Activated effector memory CD4-positive, alpha-beta T cell treated with Interleukin-2 at 50 U/mL for 16 hours (primary cell): ENCODE measurements around the gene LMOD3.

ENCODE experiments used
- DNase-seq: peaks from one replicate; pipeline ENCODE4 v3.0.0-alpha.2; 2020

Gene LMOD3

DNA sequence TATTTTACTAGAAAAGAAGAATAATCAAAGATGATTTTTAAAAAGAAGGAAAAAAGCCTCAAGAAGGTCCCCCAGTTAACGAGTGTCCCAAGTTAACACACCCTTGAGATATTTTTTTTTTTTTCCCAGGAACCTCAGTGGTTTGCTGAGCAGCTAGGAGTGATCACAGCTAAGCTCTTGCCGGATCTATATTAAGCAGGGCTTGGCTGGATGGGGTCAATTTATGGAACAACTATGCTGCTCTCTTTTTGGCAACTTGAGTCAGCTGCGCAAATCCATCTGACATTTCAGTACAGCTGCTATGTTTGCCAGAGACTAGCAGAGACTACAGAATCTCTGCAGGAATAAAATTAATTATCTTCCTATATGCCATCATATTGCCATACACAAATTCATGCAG is at the start of gene LMOD3:
LMOD3 (minus strand) TSS at position 193 of the 400 bp plus-strand sequence. CDS start 209 bp downstream, outside the sequence.
- no peak for DNase-seq

DNA sequence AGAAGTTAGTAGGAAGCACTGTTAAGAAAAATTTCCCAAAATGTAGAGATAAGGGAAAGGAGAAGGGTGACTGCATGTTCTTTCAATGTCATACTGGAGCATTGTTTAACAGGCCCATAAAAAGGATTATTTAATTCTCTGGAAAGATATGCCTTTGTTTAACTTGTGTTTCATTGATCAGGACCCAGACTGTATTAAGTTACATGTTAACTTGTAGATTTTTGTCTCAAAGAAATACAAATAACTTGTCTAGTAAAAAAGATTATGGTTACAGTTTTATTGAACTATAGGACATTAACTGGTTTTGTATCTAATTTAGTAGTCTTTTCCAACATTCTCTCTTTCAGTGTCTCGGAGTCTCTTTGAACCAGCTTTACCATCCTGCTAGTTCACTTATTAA is 49.7 kb upstream of the LMOD3 start:
- DNase-seq, result no peak

GRCh38 chr3:69166446-69166845 is 44.1 kb upstream of the LMOD3 start:
- DNase-seq, result no peak

- DNase-seq, result no peak
Observed at GRCh38 chr3:69165744-69166143, 43.3 kb upstream of the LMOD3 start.

DNA sequence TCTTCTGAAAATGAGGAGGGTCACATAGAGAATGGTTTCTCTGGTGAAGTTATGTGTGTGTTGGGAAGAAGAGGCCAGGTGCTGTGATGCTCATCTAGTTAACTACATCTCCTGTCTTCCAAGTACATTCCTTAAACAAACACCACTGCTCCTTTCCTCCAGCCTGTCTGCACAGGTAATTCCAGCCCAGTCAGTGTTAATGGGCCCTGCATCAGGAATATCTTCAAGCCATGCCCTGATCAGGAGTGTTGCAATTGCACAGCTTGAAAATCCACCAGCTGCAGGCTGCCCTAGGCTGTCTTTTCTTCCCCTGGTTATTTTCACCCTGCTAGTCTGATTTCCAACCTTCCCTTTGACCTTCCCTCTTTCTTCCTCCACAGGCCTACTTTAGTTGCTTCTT is 41.9 kb upstream of the LMOD3 start:
- no peak for DNase-seq

- DNase-seq, result no peak
Observed at GRCh38 chr3:69162308-69162980, 40.0 kb upstream of the LMOD3 start.

GRCh38 chr3:69161587-69162307 is 39.4 kb upstream of the LMOD3 start:
- DNase-seq, result no peak

DNA sequence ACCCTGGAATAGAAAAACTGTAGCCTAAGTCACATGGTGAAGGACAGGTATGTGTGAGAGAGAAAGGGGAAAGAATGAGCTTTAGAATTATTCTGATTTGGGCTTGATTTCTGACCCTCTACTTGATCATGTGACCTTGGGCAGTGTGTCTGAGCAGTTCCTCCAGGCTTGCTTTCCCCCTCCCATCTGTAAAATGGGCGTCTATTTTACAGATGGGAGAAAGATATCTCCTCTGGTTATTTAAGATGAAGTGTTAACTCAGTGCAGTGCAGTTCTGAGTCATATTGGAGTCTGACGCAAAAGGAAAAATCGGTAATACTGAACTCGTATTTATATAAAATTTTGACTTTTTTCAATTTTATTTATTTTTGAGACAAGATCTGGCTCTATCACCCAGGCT is 38.1 kb upstream of the LMOD3 start:
- no peak for DNase-seq

GRCh38 chr3:69160107-69160506 is 37.7 kb upstream of the LMOD3 start:
- DNase-seq, result no peak

DNA sequence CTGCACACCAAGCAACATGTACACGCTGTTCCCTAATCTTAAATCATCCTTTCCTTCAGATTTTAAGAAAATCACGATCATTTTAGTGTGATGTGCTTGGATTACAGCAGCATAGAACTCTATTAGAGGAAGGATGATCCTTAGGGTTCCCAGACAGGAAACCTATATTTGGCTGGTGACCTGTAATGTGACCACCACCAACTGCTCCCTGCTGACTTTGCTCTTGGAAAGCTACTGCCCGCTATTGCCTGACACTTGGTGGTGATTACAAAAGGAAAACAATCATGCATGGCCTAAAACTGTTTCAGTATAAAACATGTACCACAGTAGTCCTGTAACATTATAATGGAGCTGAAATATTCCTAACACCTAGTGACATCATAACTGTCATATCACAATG is 27.2 kb upstream of the LMOD3 start:
- no peak for DNase-seq

GRCh38 chr3:69145688-69146087 is 23.3 kb upstream of the LMOD3 start:
- no peak for DNase-seq

- DNase-seq, result no peak
Observed at GRCh38 chr3:69144631-69145245, 22.3 kb upstream of the LMOD3 start.

DNA sequence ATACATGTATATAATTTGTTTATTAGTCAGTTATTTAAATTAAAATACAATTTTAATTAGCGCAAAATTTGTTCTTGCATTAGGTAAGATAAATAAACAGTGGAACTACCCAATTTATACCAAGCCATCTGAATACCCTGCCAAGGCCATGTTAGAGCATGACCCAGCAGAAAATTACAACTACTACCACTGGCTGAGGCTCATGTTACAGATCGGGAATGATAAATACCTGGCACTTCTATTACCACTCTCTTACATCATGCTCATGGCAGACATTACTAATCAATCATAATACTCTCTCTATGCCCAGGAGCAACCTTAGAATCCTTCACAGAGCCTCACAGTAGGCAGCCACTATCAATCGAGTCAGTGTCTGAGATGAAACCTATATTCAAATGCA is 21.2 kb upstream of the LMOD3 start:
- no peak for DNase-seq

DNA sequence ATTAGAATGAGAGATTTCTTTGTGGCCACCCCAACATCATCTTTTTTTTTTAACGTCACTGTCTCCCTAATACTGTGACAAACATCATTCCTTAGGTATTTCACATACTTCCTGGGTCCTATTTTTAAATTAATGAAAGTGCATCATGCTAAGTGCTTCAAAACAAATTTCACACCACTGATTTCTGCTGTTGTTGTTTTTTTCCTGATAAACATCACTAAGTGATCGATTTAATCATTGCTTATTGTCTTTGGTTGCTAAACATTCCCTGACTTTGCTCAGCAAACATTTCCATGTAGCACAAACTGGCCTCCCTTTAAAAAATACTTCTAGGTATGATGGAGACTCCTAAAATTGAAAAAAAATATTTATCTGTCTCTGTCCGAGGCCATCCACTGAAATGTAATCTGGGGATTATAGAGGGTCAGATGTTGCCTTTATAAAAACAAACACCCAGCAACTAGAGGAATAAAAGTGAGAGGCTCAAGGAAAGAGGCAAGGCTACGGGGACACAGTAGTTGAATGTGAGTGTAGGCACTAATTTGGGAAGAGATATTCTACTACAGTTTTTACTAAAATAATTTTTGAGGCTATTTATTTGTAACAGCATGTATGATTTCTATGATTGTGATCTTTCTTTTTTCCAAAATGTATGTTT is 20.5 kb upstream of the LMOD3 start:
- no peak for DNase-seq

DNA sequence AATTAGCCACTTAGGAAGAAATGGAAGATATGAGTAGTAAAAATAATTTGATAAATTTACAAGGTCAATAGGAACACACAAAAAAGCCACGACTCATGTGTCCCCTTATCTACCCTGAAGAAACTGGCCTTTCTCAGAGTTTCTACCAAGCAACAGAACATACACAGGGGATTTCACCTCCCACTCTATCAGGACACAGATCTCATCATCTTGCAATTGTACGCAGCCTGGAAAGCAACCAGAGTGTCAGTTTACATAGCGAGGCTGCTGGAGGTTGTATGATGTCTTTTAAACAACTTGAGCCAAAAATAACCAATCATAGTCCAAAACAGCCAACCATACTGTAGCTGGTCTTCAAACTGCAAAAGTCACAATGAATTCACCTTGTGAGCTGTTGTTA is 19.7 kb upstream of the LMOD3 start:
- no peak for DNase-seq

- no peak for DNase-seq
Observed at GRCh38 chr3:69141313-69141712, 18.9 kb upstream of the LMOD3 start.

DNA sequence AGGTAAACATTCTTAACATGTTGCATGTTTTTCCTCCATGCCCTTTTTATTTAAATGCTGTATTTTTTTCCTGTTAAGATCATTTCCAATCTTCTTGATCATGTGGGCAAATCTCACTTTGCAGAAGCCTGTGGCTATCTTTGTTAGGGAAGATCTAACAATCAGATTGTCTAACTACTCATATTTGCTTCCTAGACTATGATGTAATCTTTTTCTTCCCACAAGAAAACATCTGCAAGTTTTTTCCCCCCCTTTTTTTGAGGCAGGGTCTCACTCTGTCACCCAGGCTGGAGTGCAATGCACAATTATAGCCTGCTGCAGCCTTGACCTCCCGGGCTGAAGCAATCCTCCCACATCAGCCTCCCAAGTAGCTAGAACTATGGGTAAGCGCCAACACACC is 15.0 kb upstream of the LMOD3 start:
- no peak for DNase-seq

DNA sequence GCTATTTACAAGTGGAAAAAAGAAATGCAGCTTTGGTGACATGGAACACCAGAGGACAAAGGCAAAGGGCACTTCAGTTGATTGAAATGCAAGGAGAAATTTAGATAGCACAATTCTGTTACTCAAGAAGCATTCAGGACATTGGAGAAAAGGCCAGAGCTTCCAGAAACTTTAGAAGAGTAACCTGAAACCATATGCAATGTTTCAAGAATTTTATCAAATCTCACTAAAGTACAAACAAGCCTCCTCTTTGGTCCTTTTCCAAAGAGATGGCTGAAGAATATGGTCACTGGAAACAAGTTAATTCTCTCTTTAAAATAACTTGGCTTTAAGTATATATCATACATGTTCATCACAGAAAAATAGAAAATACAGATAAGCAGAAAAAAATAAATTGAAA is 14.6 kb upstream of the LMOD3 start:
- DNase-seq, result no peak

- no peak for DNase-seq
Observed at GRCh38 chr3:69130689-69131088, 8.3 kb upstream of the LMOD3 start.

DNA sequence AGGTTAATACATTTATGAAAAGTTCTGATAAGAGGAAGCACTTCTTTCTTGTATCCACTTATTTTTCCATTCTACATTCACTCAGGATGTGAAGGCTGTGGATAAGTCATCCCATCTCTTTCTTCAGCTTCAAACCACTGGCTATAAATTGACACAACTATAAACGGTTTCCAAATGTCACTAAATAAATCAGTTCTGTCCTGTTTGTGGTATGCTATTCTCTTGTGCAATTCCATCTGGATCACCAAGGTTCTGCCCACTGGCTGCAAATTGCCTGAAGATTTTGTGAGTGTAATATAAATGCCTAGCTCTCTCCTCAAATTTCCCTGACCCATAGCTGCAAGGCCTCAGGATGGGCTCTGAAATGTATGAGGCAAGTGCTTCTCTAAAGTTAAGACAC is 7.1 kb upstream of the LMOD3 start:
- no peak for DNase-seq

DNA sequence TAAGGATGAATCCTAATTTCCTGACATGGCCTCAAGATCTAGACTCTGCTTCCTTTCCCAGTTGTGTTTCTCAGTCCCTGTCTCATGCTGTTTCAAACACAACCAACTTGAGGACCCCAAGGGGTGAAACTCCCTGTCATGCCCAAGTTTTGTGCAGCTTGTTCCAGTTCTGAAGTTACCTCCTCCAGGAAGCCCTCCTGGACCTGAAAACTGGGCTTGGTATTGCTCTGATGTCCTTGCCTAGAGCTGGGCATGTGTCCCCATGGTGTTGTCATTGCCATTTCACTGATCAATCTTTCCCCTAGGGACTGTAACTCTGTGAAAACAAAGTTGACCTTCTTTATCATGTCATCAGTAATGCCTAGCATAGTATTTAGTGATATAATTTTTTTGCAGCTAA is 6.1 kb upstream of the LMOD3 start:
- no peak for DNase-seq

- no peak for DNase-seq
Observed at GRCh38 chr3:69126999-69127398, 4.6 kb upstream of the LMOD3 start.

DNA sequence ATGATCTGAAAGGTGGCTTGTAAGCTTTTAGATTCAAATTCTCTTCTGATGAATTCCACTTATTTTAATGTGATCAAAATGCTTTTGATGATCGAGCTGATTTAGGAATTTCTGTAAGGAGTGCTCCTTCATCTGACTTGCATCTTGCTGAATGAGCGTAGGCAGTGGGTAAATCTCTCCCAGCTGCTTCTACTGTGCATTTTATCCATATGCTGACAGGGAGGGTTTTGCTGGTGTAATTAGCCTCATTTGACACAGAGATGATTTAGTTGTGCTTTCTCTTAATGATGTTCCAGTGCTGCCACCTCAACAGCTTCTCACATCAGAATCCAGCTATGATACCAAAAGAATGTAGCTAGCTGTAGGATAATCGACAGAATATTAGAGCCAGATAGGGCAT is 3.8 kb upstream of the LMOD3 start:
- no peak for DNase-seq

GRCh38 chr3:69121950-69122349 is 445 bp downstream of the LMOD3 start:
- DNase-seq, result no peak
